DND-41 (cell line): ENCODE measurements around the gene SMOC2.
"Not testable (repeated sequence)": the region's sequence is repeated elsewhere in the genome, so short reads cannot be mapped to it uniquely, and the experiment has no call there.

Source experiments
- ATAC-seq: fragments of 200-7000 bp; cut with Tn5 transposase; 3 replicates; pipeline ENCODE4 v1.9.1; 2021; ENCODE audit warnings: low read depth; ENCODE audit not compliant: insufficient read depth
- DNase-seq: peaks from one replicate; pipeline ENCODE4 v3.0.0-alpha.2; 2020
- H2AFZ ChIP-seq: 2 replicates; pipeline ENCODE4 v1.6.0; 2012; ENCODE audit warnings: low read depth, low read length
- H3K27ac ChIP-seq: 2 replicates; pipeline ENCODE4 v1.5.1; 2012; ENCODE audit warnings: low read length, inconsistent platforms
- H3K27me3 ChIP-seq: fragments of 200-600 bp; sonication (generic); 2 replicates; pipeline ENCODE4 v1.6.0; 2012; ENCODE audit warnings: low read length, mild to moderate bottlenecking, inconsistent platforms; ENCODE audit not compliant: insufficient read depth, poor library complexity
- H3K36me3 ChIP-seq: 2 replicates; pipeline ENCODE4 v1.5.1; 2012; ENCODE audit warnings: low read length, inconsistent platforms; ENCODE audit not compliant: insufficient read depth
- H3K4me1 ChIP-seq: 2 replicates; pipeline ENCODE4 v1.5.1; 2012; ENCODE audit warnings: mild to moderate bottlenecking, low read length; ENCODE audit not compliant: insufficient read depth
- H3K4me2 ChIP-seq: 2 replicates; pipeline ENCODE4 v1.6.0; 2012; ENCODE audit warnings: mild to moderate bottlenecking, moderate library complexity, low read length, inconsistent platforms; ENCODE audit not compliant: insufficient read depth
- H3K4me3 ChIP-seq, 2 experiments: fragments of 200-600 bp in 1 of 2; shearing (Covaris generic) in 1 of 2; 2 replicates each; pipeline ENCODE4 v1.5.1; 2012 to 2016; ENCODE audit warnings: inconsistent platforms in 2 of 2, low read length in 2 of 2, mild to moderate bottlenecking in 2 of 2, low read depth in 1 of 2, moderate library complexity in 1 of 2
- H3K79me2 ChIP-seq: 2 replicates; pipeline ENCODE4 v1.6.0; 2012; ENCODE audit warnings: low read length, inconsistent platforms; ENCODE audit not compliant: insufficient read depth
- H3K9ac ChIP-seq: 2 replicates; pipeline ENCODE4 v1.6.0; 2012; ENCODE audit warnings: low read depth, mild to moderate bottlenecking, inconsistent platforms, low read length, moderate library complexity
- H3K9me3 ChIP-seq: 2 replicates; pipeline ENCODE4 v1.5.1; 2012; ENCODE audit warnings: low read length, moderate library complexity, mild to moderate bottlenecking, inconsistent platforms; ENCODE audit not compliant: insufficient read depth, severe bottlenecking
- H4K20me1 ChIP-seq: 2 replicates; pipeline ENCODE4 v1.6.0; 2012; ENCODE audit warnings: low read length; ENCODE audit not compliant: insufficient read depth
- EZH2 ChIP-seq: IDR thresholded peaks from 3 replicates; pipeline ENCODE4 v1.6.1; 2012; ENCODE audit warnings: borderline replicate concordance, low read depth, mild to moderate bottlenecking, moderate library complexity, low read length, inconsistent platforms; ENCODE audit not compliant: severe bottlenecking
- TF ChIP-seq, protein P1 (sequence below): IDR thresholded peaks from 2 replicates; pipeline ENCODE4 v1.5.1; 2012; ENCODE audit warnings: borderline replicate concordance, low read length, moderate library complexity, mild to moderate bottlenecking; ENCODE audit not compliant: poor library complexity, severe bottlenecking; ENCODE audit errors: extremely low read depth

The SMOC2 gene

DNA sequence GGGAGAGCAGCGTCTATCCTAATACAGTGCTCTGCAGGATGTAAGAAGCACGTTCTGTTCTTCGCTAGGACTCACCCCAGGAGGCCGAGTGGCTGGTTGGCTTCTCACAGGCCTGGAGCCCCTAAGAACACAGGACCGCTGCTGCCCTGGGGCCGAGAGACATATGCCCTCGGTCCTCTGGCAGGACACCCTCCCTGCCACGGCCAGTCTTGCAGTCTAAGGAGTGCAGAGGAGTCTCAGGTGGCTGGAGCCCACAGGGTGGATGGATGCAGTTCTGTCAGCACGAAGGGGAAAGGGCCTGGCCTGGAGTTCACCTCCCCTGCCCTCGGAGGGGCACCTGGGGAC lies 96.5 kb downstream of the SMOC2 start:
- Histone ChIP-seq H3K4me2 (no peak overlapping the region), H3K79me2 (no peaks in the 10 kb centered on the region), H3K36me3 (no peaks in the 10 kb centered on the region), H2AFZ (no peak overlapping the region), H4K20me1 (no peaks in the 10 kb centered on the region), H3K9me3 (no peaks in the 10 kb centered on the region), H3K27ac (no peak overlapping the region), H3K9ac (no peak overlapping the region), H3K4me3 (no peak overlapping the region), H3K4me1 (no peaks in the 10 kb centered on the region), H3K27me3 (no peaks in the 10 kb centered on the region)
- TF ChIP-seq EZH2 = no peak
- TF ChIP-seq, protein P1, sequence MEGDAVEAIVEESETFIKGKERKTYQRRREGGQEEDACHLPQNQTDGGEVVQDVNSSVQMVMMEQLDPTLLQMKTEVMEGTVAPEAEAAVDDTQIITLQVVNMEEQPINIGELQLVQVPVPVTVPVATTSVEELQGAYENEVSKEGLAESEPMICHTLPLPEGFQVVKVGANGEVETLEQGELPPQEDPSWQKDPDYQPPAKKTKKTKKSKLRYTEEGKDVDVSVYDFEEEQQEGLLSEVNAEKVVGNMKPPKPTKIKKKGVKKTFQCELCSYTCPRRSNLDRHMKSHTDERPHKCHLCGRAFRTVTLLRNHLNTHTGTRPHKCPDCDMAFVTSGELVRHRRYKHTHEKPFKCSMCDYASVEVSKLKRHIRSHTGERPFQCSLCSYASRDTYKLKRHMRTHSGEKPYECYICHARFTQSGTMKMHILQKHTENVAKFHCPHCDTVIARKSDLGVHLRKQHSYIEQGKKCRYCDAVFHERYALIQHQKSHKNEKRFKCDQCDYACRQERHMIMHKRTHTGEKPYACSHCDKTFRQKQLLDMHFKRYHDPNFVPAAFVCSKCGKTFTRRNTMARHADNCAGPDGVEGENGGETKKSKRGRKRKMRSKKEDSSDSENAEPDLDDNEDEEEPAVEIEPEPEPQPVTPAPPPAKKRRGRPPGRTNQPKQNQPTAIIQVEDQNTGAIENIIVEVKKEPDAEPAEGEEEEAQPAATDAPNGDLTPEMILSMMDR = no peak
- DNase-seq (no peak), ATAC-seq (no peak)

DNA sequence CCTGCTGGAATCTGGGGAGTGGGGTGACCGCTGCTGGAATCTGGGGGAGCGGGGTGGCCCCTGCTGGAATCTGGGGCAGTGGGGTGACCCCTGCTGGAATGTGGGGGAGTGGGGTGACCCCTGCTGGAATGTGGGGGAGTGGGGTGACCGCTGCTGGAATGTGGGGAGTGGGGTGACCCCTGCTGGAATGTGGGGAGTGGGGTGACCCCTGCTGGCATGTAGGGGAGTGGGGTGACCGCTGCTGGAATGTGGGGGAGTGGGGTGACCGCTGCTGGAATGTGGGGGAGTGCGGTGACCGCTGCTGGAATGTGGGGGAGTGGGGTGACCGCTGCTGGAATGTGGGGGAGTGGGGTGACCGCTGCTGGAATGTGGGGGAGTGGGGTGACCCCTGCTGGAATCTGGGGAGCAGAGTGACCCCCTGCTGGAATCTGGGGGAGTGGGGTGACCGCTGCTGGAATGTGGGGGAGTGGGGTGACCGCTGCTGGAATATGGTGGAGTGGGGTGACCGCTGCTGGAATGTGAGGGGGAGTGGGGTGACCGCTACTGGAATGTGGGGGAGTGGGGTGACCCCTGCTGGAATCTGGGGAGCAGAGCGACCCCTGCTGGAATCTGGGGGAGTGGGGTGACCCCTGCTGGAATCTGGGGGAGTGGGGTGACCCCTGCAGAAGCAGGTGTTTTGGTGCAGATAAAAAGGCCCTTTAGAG lies 97.4 kb downstream of the SMOC2 start:
- H4K20me1 ChIP-seq, H3K27ac ChIP-seq, H2AFZ ChIP-seq, H3K27me3 ChIP-seq, H3K4me1 ChIP-seq, DNase-seq, H3K4me3 ChIP-seq, H3K36me3 ChIP-seq, H3K4me2 ChIP-seq, ATAC-seq, H3K79me2 ChIP-seq, H3K9me3 ChIP-seq, H3K9ac ChIP-seq: not testable (repeated sequence)

DNA sequence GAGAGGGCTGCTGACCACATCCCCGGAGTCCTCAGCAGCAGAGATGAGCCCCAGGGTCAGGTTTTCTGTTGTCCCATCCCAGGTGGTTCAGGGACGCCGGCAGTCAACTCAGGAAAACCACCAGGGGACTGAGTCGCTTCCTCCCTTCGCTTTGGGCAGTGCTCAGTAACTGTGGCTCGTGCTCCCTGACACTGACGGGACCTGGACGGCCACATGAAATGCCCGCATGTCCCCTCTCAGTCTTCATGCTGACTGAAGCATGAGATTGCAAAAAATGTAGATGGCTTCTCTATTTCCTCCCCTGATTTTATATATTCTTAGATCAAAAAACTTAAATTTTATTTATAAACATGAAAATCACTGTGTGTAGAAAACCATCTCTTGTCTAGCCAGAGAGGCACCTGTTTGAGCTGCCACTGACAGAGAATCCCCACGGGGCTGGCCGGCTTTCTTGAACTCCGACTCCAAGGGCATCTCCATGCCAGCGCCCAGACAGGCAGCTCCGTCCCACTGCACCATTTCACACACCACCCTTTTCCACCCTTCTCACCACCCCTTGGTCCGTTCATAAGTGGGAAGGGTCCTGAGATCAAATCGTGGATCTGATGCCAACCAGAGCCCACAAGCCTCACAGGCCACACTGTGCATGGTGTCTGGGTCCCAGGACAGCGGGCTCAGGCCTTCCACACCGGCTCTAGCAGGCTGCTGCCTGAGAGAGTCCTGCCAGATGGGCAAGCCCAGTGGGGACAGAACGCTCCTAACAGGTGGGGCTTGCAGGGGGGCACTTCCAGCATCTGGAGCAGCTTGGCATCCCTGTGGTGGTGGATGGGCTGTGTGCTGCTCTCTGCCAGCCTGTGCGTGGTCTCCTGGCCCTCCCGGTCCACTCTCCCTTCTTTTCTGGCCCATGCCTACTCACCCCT lies 98.2 kb downstream of the SMOC2 start:
- no peak overlapping the region for H3K27ac ChIP-seq
- H3K4me2 ChIP-seq = no peak overlapping the region
- H2AFZ ChIP-seq = no peak overlapping the region
- DNase-seq = no peak
- no peak overlapping the region for H3K9ac ChIP-seq
- H3K9me3 ChIP-seq = no peaks in the 10 kb centered on the region
- no peak for ATAC-seq
- H3K4me1 ChIP-seq = no peaks in the 10 kb centered on the region
- H3K4me3 ChIP-seq = no peak overlapping the region
- no peaks in the 10 kb centered on the region for H3K79me2 ChIP-seq
- no peaks in the 10 kb centered on the region for H3K36me3 ChIP-seq
- no peak for TF ChIP-seq EZH2
- TF ChIP-seq, protein P1 = no peak
- H4K20me1 ChIP-seq = no peaks in the 10 kb centered on the region
- H3K27me3 ChIP-seq = no peaks in the 10 kb centered on the region

DNA sequence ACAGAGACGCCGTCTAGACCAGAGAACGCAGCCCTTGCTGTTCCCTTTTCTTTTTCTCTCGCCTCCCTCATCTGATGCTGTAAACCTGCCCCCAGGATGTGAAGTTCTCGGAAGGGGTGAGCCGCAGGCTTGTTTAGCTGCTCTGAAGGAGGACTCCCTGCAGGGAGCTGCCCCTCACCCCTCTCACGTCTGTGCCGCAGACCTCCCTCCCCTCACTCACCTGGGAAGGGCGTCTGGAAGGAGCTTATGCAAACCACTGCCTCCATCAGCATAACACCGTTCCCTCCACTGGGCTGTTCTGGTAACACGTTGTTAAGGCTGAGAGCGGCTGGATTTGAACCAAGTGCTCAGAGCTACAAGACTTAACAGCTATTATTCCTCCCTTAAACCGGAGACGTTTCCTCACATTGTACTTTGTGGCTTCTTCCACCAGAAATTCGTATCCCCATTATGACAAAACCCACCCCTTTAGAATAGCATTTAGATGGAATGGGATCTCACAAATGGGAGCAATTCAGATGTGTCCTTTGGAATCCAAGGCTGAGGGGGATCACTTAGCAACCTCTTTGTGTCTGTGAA lies 99.8 kb downstream of the SMOC2 start:
- no peak for DNase-seq
- Histone ChIP-seq H2AFZ (no peak overlapping the region), H3K27ac (no peak overlapping the region), H3K4me3 (no peak overlapping the region), H3K79me2 (no peaks in the 10 kb centered on the region), H3K4me1 (no peaks in the 10 kb centered on the region), H4K20me1 (no peaks in the 10 kb centered on the region), H3K9me3 (no peaks in the 10 kb centered on the region), H3K36me3 (no peaks in the 10 kb centered on the region), H3K4me2 (no peak overlapping the region), H3K27me3 (no peaks in the 10 kb centered on the region), H3K9ac (no peak overlapping the region)
- ATAC-seq = no peak
- TF ChIP-seq EZH2 = no peak
- TF ChIP-seq, protein P1 = no peak
